CD1c-positive myeloid dendritic cell (primary cell): ENCODE measurements around the gene PLTP.

Source experiments
- DNase-seq: peaks from one replicate; pipeline ENCODE4 v3.0.0-alpha.2; 2016; ENCODE audit errors: extremely low spot score

The PLTP gene

GRCh38 chr20:45898285-45898684, 13.7 kb downstream of the PLTP start:
- no peak for DNase-seq

GRCh38 chr20:45897692-45898091, 14.3 kb downstream of the PLTP start:
- DNase-seq = no peak

- no peak for DNase-seq
Measured at GRCh38 chr20:45897289-45897688, 14.7 kb downstream of the PLTP start.

- no peak for DNase-seq
Measured at GRCh38 chr20:45896641-45897161, 15.3 kb downstream of the PLTP start.

GRCh38 chr20:45894797-45895196, 17.2 kb downstream of the PLTP start:
- no peak for DNase-seq

- no peak for DNase-seq
Measured at GRCh38 chr20:45893831-45894230, 18.1 kb downstream of the PLTP start.

GRCh38 chr20:45892828-45893500, 19.0 kb downstream of the PLTP start:
- DNase-seq = no peak

GRCh38 chr20:45892049-45892825, 19.7 kb downstream of the PLTP start:
- DNase-seq = peak; percentile 10

- peak; percentile 89 for DNase-seq
Measured at GRCh38 chr20:45890985-45891983, 20.7 kb downstream of the PLTP start, which contains the start of the genes CTSA and NEURL2. CTSA (plus strand) TSS chr20:45891335; CDS start chr20:45891569, 234 bp downstream. NEURL2 (minus strand) TSS chr20:45891208; CDS start chr20:45890991, 217 bp downstream.

GRCh38 chr20:45890077-45890984, 21.6 kb downstream of the PLTP start:
- DNase-seq = peak; percentile 79

- DNase-seq = no peak
Measured at GRCh38 chr20:45888681-45889080, 23.3 kb downstream of the PLTP start.

- no peak for DNase-seq
Measured at GRCh38 chr20:45887346-45887715, 24.6 kb downstream of the PLTP start, which contains the start of gene SPATA25. SPATA25 (minus strand) TSS chr20:45887622; CDS start chr20:45887590, 32 bp downstream.

GRCh38 chr20:45886590-45887345, 25.2 kb downstream of the PLTP start:
- no peak for DNase-seq

GRCh38 chr20:45883100-45883469, 28.9 kb downstream of the PLTP start:
- no peak for DNase-seq

- no peak for DNase-seq
Measured at GRCh38 chr20:45882469-45883099, 29.4 kb downstream of the PLTP start.

GRCh38 chr20:45880988-45881788, 30.8 kb downstream of the PLTP start, which contains the start of gene ZSWIM1:
ZSWIM1 (plus strand) TSS chr20:45881227; CDS start chr20:45882593, 1,366 bp downstream.
- DNase-seq = peak; percentile 100

- no peak for DNase-seq
Measured at GRCh38 chr20:45878076-45878761, 33.7 kb downstream of the PLTP start.

- no peak for DNase-seq
Measured at GRCh38 chr20:45874576-45874975, 37.4 kb downstream of the PLTP start.
